Measurements from ENCODE around the gene ATP2B3. TPM values are rescaled to one million over a fixed set of nuclear protein-coding genes. Genes with fewer than 3 reads are reported as not detected.

ATP2B3 gene
- total and polyA plus RNA-seq, 10 of the 15 experiments (the other 5 are each of a cell fraction or from before 2014, with no cell fraction given) = 0.01 TPM; not detected in 9

DNA sequence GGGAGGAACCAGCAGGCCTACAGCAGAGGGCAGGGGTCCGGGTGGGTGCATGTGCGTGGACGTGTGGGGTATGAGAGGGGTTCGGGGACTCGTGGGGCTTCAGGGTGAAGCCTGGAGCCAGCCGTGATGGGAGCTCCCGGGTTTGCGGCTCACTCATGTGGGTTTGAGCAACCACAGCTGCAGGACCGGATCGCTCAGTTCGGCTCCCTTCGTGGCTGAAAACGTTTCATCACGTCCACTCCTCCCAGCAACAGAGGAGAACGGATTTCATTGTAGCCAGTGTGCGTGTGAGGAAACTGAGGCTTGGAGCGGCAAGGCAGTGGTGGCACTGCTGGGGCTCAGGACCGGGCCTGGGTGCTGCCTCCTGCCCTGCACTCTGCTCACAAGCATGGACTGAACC lies 12.1 kb upstream of the ATP2B3 start:
- SMC1A ChIA-PET (ENCODE audit: uncharacterized antibody, unreplicated experiment) = no interaction called here
- POLR2A ChIA-PET = no interaction called here
- DNase-seq (ENCODE audit: low read depth, low spot score) (no peak), ATAC-seq (no peak), FAIRE-seq (no peak)
- Histone ChIP-seq H3K9ac (ENCODE audit: control insufficient read depth, insufficient read depth, low read length) (no peak overlapping the region), H3K9me3 (replicated peaks; ENCODE audit: control insufficient read depth, insufficient read depth, low read length) (no peaks in the 10 kb centered on the region; the same call in 2 of the 3 replicates), H3K4me1 (ENCODE audit: control insufficient read depth, insufficient read depth, low read length) (no peaks in the 10 kb centered on the region), H2AFZ (ENCODE audit: control insufficient read depth, low read depth, low read length) (no peak overlapping the region), H3K36me3 (ENCODE audit: control insufficient read depth in 2 of 2, insufficient read depth in 2 of 2, low read length in 1 of 2) (no peaks in the 10 kb centered on the region), H3K27ac (ENCODE audit: control insufficient read depth, insufficient read depth) (no peak overlapping the region), H3K4me2 (ENCODE audit: control insufficient read depth, insufficient read depth) (no peak overlapping the region), H3K4me3 (no peak overlapping the region), H4K20me1 (ENCODE audit: control insufficient read depth, insufficient read depth) (no peaks in the 10 kb centered on the region), H3K27me3 (replicated peaks in 1 of 2; ENCODE audit: control insufficient read depth in 2 of 2, insufficient read depth in 2 of 2, low read length in 1 of 2) (no peaks in the 10 kb centered on the region), H3K79me2 (ENCODE audit: control insufficient read depth, insufficient read depth, low read length) (no peaks in the 10 kb centered on the region)
- intact Hi-C loops (cut with micrococcal nuclease; ENCODE audit: unreplicated experiment) = loop anchor here (5.0 kb wide), 1 partner anchor 473 kb away; no protein-coding TSS in a partner anchor
- in situ Hi-C loops (cut with MboI) = loop anchor here (10.0 kb wide), 1 partner anchor 561 kb away; no protein-coding TSS in a partner anchor
- 46% methylated on average over 18 of the region's 18 CpGs for WGBS (ENCODE audit: insufficient coverage, insufficient replicate concordance, low lambda C conversion rate, missing lambda C conversion rate)
- CTCF ChIA-PET = interaction anchor here (1.8 kb wide), 1 partner anchor 162 kb away, joined by 4 read pairs; no protein-coding TSS in a partner anchor
- no TSS peak for BruUV-seq (replicated peaks)
- TF ChIP-seq TARDBP (IDR thresholded peaks at IDR 0.05; ENCODE audit: borderline replicate concordance) (no peak), ZNF384 (IDR thresholded peaks at IDR 0.05; ENCODE audit: borderline replicate concordance, low read depth, low read length) (no peak), NFXL1 (IDR thresholded peaks at IDR 0.05; ENCODE audit: borderline replicate concordance) (no peak), EZH2 (IDR thresholded peaks at IDR 0.05; ENCODE audit: borderline replicate concordance, control insufficient read depth, low read depth, low read length) (no peak), ZNF274 (IDR thresholded peaks at IDR 0.05; ENCODE audit: insufficient read depth, insufficient read length) (no peak), MYC (IDR thresholded peaks at IDR 0.05; ENCODE audit: insufficient read depth, insufficient read length, insufficient replicate concordance, low read length, severe bottlenecking) (no peak), ASH2L (IDR thresholded peaks at IDR 0.05; ENCODE audit: borderline replicate concordance, low read depth) (no peak), NR2C2 (IDR thresholded peaks at IDR 0.05; ENCODE audit: borderline replicate concordance, control insufficient read depth, insufficient read length, low read depth) (no peak), MXI1 (IDR thresholded peaks at IDR 0.05; ENCODE audit: low read depth, low read length) (no peak), POLR2AphosphoS5 (IDR thresholded peaks at IDR 0.05; ENCODE audit: low read length) (no peak)
- TF ChIP-seq, protein P1, sequence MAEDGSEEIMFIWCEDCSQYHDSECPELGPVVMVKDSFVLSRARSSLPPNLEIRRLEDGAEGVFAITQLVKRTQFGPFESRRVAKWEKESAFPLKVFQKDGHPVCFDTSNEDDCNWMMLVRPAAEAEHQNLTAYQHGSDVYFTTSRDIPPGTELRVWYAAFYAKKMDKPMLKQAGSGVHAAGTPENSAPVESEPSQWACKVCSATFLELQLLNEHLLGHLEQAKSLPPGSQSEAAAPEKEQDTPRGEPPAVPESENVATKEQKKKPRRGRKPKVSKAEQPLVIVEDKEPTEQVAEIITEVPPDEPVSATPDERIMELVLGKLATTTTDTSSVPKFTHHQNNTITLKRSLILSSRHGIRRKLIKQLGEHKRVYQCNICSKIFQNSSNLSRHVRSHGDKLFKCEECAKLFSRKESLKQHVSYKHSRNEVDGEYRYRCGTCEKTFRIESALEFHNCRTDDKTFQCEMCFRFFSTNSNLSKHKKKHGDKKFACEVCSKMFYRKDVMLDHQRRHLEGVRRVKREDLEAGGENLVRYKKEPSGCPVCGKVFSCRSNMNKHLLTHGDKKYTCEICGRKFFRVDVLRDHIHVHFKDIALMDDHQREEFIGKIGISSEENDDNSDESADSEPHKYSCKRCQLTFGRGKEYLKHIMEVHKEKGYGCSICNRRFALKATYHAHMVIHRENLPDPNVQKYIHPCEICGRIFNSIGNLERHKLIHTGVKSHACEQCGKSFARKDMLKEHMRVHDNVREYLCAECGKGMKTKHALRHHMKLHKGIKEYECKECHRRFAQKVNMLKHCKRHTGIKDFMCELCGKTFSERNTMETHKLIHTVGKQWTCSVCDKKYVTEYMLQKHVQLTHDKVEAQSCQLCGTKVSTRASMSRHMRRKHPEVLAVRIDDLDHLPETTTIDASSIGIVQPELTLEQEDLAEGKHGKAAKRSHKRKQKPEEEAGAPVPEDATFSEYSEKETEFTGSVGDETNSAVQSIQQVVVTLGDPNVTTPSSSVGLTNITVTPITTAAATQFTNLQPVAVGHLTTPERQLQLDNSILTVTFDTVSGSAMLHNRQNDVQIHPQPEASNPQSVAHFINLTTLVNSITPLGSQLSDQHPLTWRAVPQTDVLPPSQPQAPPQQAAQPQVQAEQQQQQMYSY (CRISPR knock-in tag; IDR thresholded peaks at IDR 0.05) = no peak
- TF ChIP-seq, protein P2, sequence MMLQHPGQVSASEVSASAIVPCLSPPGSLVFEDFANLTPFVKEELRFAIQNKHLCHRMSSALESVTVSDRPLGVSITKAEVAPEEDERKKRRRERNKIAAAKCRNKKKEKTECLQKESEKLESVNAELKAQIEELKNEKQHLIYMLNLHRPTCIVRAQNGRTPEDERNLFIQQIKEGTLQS (IDR thresholded peaks at IDR 0.05; ENCODE audit: borderline replicate concordance, extremely low read depth, low read depth, low read length) = no peak
- RAD21 ChIA-PET (ENCODE audit: unreplicated experiment) = no interaction called here

Data from GM12878 (cell line).